ENCODE results near the gene SH3RF3. TPM values are rescaled to one million over a fixed set of nuclear protein-coding genes. Genes with fewer than 3 reads are reported as not detected.

SH3RF3 gene
- total RNA-seq, 1 donor from 2014 or later = 0.28 TPM

DNA sequence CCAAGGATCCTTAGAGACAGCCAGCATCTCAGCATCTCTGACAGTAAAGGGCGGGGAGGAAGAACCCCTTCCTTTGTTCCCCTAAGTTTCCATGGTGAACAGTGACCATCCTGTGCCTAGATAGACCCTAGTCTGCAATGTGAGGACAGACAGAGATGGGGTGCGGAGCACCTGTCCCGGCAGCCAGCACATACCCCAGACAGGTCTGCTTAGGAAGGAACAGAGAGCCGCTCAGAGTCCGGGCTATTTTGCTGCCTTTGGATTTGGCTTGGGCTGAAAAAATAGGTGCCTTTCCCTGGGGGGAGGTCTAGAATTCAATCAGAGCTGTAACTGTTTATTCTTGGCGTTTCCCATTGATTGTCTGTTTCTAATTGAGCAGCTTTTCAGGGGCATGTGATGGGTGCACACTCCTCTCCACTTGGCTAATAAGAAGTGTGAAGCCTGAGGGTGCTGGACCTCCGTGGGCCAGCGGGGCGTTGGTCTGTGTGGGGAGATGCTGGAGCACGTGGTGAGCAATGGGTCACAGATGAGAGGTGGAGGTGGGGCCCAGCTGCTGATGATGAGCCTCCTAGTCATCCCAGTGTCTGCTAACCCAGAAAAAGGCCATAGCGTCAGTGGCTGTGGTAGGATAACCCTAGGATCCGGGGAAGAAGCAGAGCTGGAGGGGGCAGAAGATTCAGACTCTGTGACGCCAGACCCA lies 247.9 kb downstream of the SH3RF3 start:
- Histone ChIP-seq H3K9me3 (ENCODE audit: low read depth) (no peaks in the 10 kb centered on the region), H3K9ac (no peak overlapping the region), H4K20me1 (ENCODE audit: low read depth) (no peaks in the 10 kb centered on the region), H2AFZ (replicated peaks) (no peak overlapping the region), H3K27ac (no peak overlapping the region), H3K4me3 (no peak overlapping the region), H3K36me3 (no peaks in the 10 kb centered on the region), H3F3A (ENCODE audit: low read depth) (no peaks in the 10 kb centered on the region), H3K27me3 (no peaks in the 10 kb centered on the region), H3K4me1 (no peaks in the 10 kb centered on the region), H3K4me2 (no peak overlapping the region), H3K79me2 (ENCODE audit: low read depth) (no peaks in the 10 kb centered on the region)
- H3K9me3 Mint-ChIP-seq = peaks cover 2% of the 10 kb centered on the region
- peaks cover 9% of the 10 kb centered on the region for H3K27me3 Mint-ChIP-seq (ENCODE audit: insufficient read depth, low read depth)
- no peak for TF ChIP-seq EZH2 (IDR thresholded peaks at IDR 0.05)
- TF ChIP-seq, protein P1, sequence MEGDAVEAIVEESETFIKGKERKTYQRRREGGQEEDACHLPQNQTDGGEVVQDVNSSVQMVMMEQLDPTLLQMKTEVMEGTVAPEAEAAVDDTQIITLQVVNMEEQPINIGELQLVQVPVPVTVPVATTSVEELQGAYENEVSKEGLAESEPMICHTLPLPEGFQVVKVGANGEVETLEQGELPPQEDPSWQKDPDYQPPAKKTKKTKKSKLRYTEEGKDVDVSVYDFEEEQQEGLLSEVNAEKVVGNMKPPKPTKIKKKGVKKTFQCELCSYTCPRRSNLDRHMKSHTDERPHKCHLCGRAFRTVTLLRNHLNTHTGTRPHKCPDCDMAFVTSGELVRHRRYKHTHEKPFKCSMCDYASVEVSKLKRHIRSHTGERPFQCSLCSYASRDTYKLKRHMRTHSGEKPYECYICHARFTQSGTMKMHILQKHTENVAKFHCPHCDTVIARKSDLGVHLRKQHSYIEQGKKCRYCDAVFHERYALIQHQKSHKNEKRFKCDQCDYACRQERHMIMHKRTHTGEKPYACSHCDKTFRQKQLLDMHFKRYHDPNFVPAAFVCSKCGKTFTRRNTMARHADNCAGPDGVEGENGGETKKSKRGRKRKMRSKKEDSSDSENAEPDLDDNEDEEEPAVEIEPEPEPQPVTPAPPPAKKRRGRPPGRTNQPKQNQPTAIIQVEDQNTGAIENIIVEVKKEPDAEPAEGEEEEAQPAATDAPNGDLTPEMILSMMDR (IDR thresholded peaks at IDR 0.05) = no peak
- no peak overlapping the region for H3K4me3 Mint-ChIP-seq
- no peak overlapping the region for H3K27ac Mint-ChIP-seq
- peaks cover 11% of the 10 kb centered on the region for H3K4me1 Mint-ChIP-seq
- DNase-seq (ENCODE audit: low spot score) = no peak
- H3K36me3 Mint-ChIP-seq = peaks cover 8% of the 10 kb centered on the region

DNA sequence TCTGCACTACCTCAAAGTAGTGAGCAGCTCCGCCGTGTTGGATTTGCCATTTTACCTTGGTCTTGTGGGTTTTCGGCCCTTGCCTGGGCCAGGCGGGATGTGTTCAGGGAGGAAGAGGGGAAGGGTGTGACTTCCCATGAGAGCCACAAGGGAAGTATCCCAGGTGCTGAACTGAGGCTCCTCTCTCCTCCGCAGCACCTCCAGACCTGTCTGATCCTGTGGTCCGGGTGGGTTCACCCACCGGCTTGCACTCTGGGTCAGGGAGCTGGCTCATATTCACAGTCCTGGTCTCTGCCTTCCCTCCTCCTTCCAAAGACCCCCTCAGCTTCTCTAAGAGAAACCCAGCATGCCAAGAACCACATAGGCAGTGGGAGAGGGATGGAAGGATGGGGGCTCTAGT lies 249.0 kb downstream of the SH3RF3 start:
- Histone ChIP-seq H3K27ac (no peak overlapping the region), H3K9me3 (ENCODE audit: low read depth) (no peaks in the 10 kb centered on the region), H2AFZ (replicated peaks) (no peak overlapping the region), H3K36me3 (no peaks in the 10 kb centered on the region), H3K9ac (no peak overlapping the region), H3K27me3 (no peaks in the 10 kb centered on the region), H3K4me1 (peaks cover 5% of the 10 kb centered on the region), H3K79me2 (ENCODE audit: low read depth) (no peaks in the 10 kb centered on the region), H4K20me1 (ENCODE audit: low read depth) (no peaks in the 10 kb centered on the region), H3K4me2 (no peak overlapping the region), H3F3A (ENCODE audit: low read depth) (no peaks in the 10 kb centered on the region), H3K4me3 (no peak overlapping the region)
- no peak overlapping the region for H3K27ac Mint-ChIP-seq
- no peak for DNase-seq (ENCODE audit: low spot score)
- H3K27me3 Mint-ChIP-seq (ENCODE audit: insufficient read depth, low read depth) = peaks cover 9% of the 10 kb centered on the region
- H3K9me3 Mint-ChIP-seq = peaks cover 2% of the 10 kb centered on the region
- TF ChIP-seq, protein P1 (IDR thresholded peaks at IDR 0.05) = no peak
- no peak overlapping the region for H3K4me3 Mint-ChIP-seq
- peaks cover 3% of the 10 kb centered on the region for H3K36me3 Mint-ChIP-seq
- H3K4me1 Mint-ChIP-seq = peaks cover 16% of the 10 kb centered on the region

DNA sequence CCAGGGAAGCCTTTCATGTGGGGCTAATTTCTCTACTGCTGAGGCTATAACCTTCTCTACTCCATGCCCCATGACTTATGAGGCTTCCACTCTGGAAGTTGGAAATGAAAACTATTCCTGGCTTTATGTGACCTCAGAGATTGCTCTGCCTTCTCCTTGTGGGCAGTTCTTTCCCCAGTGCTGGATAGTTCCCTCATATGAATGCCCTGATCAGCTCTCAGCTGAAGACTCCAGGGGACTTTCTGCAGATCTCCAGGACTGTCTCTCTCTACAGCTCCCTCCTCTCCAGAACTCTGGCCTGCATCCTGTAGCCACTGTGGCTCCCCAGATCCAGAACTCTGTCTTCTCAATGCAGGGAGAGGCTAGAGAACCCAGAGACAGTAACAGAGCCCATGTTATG lies 249.7 kb downstream of the SH3RF3 start:
- Mint-ChIP-seq H3K4me3 (no peak overlapping the region), H3K36me3 (peaks cover 2% of the 10 kb centered on the region), H3K27ac (no peak overlapping the region), H3K27me3 (ENCODE audit: insufficient read depth, low read depth) (peaks cover 9% of the 10 kb centered on the region), H3K4me1 (peaks cover 11% of the 10 kb centered on the region), H3K9me3 (peaks cover 2% of the 10 kb centered on the region)
- H3K79me2 ChIP-seq (ENCODE audit: low read depth) = no peaks in the 10 kb centered on the region
- no peak overlapping the region for H3K27ac ChIP-seq
- H4K20me1 ChIP-seq (ENCODE audit: low read depth) = no peaks in the 10 kb centered on the region
- TF ChIP-seq, protein P1 (IDR thresholded peaks at IDR 0.05) = no peak
- TF ChIP-seq EZH2phosphoT487 (IDR thresholded peaks at IDR 0.05) (no peak), EZH2 (IDR thresholded peaks at IDR 0.05) (no peak)
- no peaks in the 10 kb centered on the region for H3K9me3 ChIP-seq (ENCODE audit: low read depth)
- H3K27me3 ChIP-seq = no peaks in the 10 kb centered on the region
- DNase-seq (ENCODE audit: low spot score) = no peak
- H3K4me2 ChIP-seq = no peak overlapping the region
- H3K9ac ChIP-seq = no peak overlapping the region
- H3K4me1 ChIP-seq = peaks cover 10% of the 10 kb centered on the region
- H3F3A ChIP-seq (ENCODE audit: low read depth) = no peaks in the 10 kb centered on the region
- no peak overlapping the region for H2AFZ ChIP-seq (replicated peaks)
- H3K4me3 ChIP-seq = no peak overlapping the region
- no peaks in the 10 kb centered on the region for H3K36me3 ChIP-seq
